AG04450 (cell line): ENCODE data around the gene TCF15. TPM values are rescaled to one million over a fixed set of nuclear protein-coding genes. Genes with fewer than 3 reads are reported as not detected.
"Not testable (repeated sequence)": the region's sequence is repeated elsewhere in the genome, so short reads cannot be mapped to it uniquely, and the experiment has no call there.

ENCODE experiments used
- CTCF ChIA-PET: fragments of 300-600, 350-600 bp; formaldehyde crosslinking; extraction: SDS; loops from one replicate; lab custom pipeline; 2022; ENCODE audit warnings: antibody characterized with exemption, inconsistent platforms; lab: Charles Lee
- POLR2A ChIA-PET: fragments of 350-600 bp; formaldehyde crosslinking; extraction: SDS; loops from one replicate; lab custom pipeline; 2021; ENCODE audit warnings: antibody characterized with exemption, inconsistent platforms; lab: Yijun Ruan, JAX
- DNase-seq: peaks from one replicate; pipeline ENCODE4 v3.0.0-alpha.2; 2011; ENCODE audit warnings: low read depth, low spot score
- H3K27ac ChIP-seq: one replicate; pipeline ENCODE4 v1.5.1; 2012; ENCODE audit warnings: low read depth, low read length, control low read depth
- H3K27me3 ChIP-seq: one replicate; pipeline ENCODE4 v1.6.0; 2012; ENCODE audit warnings: low read length; ENCODE audit not compliant: control insufficient read depth, insufficient read depth
- H3K4me3 ChIP-seq: 2 replicates; pipeline ENCODE4 v1.5.1; 2011; ENCODE audit warnings: mild to moderate bottlenecking, low read depth, low read length, control low read depth
- H3K9me3 ChIP-seq: 2 replicates; pipeline ENCODE4 v1.5.1; 2012; ENCODE audit warnings: low read length; ENCODE audit not compliant: control insufficient read depth, insufficient read depth
- polyA plus RNA-seq: library from polyadenylated mRNA; depleted of rRNA; stranded (reverse); fragments of >200 nt; gene quantifications from 2 replicates; pipeline ENCODE4 v1.2.3, GENCODE V29; 2011
- TF ChIP-seq, protein P1 (sequence below): IDR thresholded peaks from 2 replicates; pipeline ENCODE4 v1.5.1; 2011; ENCODE audit warnings: low read depth, low read length, control low read depth, inconsistent platforms

Gene TCF15
- polyA plus RNA-seq, 1 experiment, result not detected

DNA sequence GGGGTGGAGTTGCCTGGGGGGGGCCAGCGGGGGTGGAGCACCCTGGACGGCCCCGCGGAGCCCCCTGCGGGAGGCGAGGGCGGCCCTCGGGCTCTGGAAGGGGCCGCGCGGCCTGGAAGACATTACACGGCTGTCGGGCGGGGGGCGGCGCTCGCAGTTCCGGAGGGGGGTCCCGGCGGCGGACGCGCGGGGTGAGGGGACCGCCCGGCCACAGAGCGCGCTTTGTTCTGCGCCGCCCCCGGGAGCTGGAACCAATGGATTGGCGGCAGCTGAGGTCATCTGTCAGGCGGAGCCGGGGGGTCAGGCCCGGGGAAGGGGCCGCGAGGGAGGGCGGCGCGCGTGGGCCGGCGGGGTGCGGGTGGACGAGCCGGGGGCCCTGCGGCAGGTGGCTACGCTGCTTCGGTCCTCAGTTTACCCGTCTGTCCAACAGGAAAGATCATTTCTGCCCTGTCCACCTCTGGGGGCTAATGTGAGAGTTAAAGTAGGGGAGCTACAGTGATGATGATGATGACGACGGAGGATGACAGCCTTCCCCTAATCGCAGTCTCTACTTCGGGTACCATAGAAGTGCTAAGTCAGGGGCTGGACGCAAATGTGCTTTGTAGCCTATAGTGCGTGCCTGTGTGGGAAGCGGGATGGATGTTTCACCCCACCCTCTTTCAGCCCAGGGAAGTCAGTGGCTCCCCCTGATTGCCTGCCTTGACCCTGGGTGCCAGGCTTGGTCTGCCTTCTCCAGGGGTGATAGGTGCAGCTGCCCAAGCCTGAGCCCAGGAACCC is 32.5 kb upstream of the TCF15 start:
- Histone ChIP-seq H3K9me3 (peaks cover under 1% of the 10 kb centered on the region), H3K27ac (no peak overlapping the region), H3K4me3 (peak overlapping the region; percentile 31; the same call in 1 of the 2 replicates), H3K27me3 (peaks cover 5% of the 10 kb centered on the region)
- POLR2A ChIA-PET, result interaction anchor here (0.7 kb wide), 1 partner anchor 10 kb away, joined by 3 read pairs; no protein-coding TSS in a partner anchor
- CTCF ChIA-PET, result no interaction called here
- no peak for DNase-seq
- TF ChIP-seq, protein P1, sequence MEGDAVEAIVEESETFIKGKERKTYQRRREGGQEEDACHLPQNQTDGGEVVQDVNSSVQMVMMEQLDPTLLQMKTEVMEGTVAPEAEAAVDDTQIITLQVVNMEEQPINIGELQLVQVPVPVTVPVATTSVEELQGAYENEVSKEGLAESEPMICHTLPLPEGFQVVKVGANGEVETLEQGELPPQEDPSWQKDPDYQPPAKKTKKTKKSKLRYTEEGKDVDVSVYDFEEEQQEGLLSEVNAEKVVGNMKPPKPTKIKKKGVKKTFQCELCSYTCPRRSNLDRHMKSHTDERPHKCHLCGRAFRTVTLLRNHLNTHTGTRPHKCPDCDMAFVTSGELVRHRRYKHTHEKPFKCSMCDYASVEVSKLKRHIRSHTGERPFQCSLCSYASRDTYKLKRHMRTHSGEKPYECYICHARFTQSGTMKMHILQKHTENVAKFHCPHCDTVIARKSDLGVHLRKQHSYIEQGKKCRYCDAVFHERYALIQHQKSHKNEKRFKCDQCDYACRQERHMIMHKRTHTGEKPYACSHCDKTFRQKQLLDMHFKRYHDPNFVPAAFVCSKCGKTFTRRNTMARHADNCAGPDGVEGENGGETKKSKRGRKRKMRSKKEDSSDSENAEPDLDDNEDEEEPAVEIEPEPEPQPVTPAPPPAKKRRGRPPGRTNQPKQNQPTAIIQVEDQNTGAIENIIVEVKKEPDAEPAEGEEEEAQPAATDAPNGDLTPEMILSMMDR, result no peak

DNA sequence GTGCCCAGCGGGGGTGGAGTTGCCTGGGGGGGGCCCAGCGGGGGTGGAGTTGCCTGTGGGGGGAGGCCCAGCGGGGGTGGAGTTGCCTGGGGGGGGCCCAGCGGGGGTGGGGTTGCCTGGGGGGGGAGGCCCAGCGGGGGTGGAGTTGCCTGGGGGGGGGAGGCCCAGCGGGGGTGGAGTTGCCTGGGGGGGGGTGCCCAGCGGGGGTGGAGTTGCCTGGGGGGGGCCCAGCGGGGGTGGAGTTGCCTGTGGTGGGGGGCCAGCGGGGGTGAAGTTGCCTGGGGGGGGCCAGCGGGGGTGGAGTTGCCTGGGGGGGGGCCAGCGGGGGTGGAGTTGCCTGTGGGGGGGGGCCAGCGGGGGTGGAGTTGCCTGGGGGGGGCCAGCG is 31.9 kb upstream of the TCF15 start:
- CTCF ChIA-PET, DNase-seq, H3K9me3 ChIP-seq, POLR2A ChIA-PET, H3K27me3 ChIP-seq, H3K27ac ChIP-seq, H3K4me3 ChIP-seq: not testable (repeated sequence)

GRCh38 chr20:641516-641875 is 31.4 kb upstream of the TCF15 start:
- no peaks in the 10 kb centered on the region for H3K9me3 ChIP-seq
- CTCF ChIA-PET, result no interaction called here
- POLR2A ChIA-PET, result no interaction called here
- H3K4me3 ChIP-seq, result no peak overlapping the region
- TF ChIP-seq, protein P1, result no peak
- no peak for DNase-seq
- no peak overlapping the region for H3K27ac ChIP-seq
- H3K27me3 ChIP-seq, result peaks cover 11% of the 10 kb centered on the region

GRCh38 chr20:640674-641515 is 30.8 kb upstream of the TCF15 start:
- TF ChIP-seq, protein P1, result no peak
- H3K4me3 ChIP-seq, result no peak overlapping the region
- H3K9me3 ChIP-seq, result no peaks in the 10 kb centered on the region
- ChIA-PET POLR2A (no interaction called here), CTCF (interaction anchor here (1.3 to 1.4 kb wide), 2 partner anchors 26 to 78 kb away, joined by 3 to 5 read pairs; no protein-coding TSS in a partner anchor)
- no peak for DNase-seq
- no peak overlapping the region for H3K27ac ChIP-seq
- H3K27me3 ChIP-seq, result peaks cover 14% of the 10 kb centered on the region

DNA sequence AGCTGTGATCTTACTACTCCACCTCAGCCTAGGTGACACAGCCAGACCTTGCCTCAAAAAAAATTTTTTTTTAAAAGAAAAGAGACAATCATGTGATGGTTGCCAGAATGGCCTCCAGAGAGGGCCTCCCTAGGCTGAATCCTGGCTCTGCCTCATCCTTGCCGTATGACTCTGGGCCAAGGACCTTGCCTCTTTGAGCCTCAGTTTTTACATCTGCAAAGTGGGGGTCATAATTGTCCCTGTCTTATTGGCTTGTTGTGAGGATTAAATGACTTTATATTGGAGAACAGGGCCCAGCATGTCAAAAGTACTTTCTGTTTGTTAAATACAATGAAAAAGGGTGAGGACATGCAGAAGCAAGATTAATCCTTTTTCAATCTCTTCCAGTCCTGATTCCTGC is 28.5 kb upstream of the TCF15 start:
- ChIA-PET CTCF (interaction anchor here (0.6 kb wide), 2 partner anchors 34 to 284 kb away, joined by 4 read pairs; no protein-coding TSS in a partner anchor), POLR2A (no interaction called here)
- TF ChIP-seq, protein P1, result no peak
- peaks cover 33% of the 10 kb centered on the region for H3K27me3 ChIP-seq
- DNase-seq, result no peak
- no peak overlapping the region for H3K4me3 ChIP-seq
- no peak overlapping the region for H3K27ac ChIP-seq
- no peaks in the 10 kb centered on the region for H3K9me3 ChIP-seq
